HFF-Myc (cell line): ENCODE data around the gene TNFRSF1B.

Experiments
- DNase-seq: peaks from one replicate; pipeline ENCODE4 v3.0.0-alpha.2; 2011; ENCODE audit warnings: low read depth; ENCODE audit errors: extremely low read depth
- H3K4me3 ChIP-seq: replicated peaks from 2 replicates; pipeline ENCODE4 v1.5.1; 2011; ENCODE audit warnings: low read depth, mild to moderate bottlenecking, control low read depth, low read length
- TF ChIP-seq, protein P1 (sequence below): IDR thresholded peaks from 2 replicates; pipeline ENCODE4 v1.5.1; 2012; ENCODE audit warnings: mild to moderate bottlenecking, low read depth, low read length, control low read depth; ENCODE audit errors: missing control alignments

TNFRSF1B gene

DNA sequence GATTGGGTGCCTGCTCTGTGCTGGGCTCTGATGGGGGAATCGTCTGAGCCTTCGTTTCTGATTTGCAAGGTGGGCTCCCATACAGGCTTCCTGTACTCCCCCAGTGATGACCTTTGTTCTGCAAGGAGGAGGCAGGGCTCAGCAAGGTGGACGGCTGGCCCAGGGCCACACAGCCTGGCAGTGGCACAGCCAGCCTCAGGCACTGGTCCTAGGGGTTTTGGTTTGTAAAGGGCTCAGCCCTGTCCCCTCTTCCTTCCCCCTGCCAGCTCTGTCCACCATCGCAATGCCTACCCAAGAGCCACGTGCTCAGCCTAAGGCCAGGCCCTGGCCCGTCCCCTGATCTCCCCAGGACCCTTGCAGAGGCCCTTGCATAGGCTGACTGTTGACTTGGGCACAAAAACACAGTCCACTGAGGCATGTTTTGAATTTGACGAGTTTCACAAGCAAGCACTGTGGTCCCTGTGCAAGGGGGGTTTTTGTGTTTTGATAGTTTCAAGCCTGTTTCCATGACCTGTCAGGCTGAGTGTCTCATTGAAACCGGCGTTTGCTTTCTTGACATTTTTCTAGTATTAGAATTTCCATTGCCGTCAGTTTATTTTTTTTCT, 39.5 kb upstream of the TNFRSF1B start:
- DNase-seq, result no peak
- TF ChIP-seq, protein P1, sequence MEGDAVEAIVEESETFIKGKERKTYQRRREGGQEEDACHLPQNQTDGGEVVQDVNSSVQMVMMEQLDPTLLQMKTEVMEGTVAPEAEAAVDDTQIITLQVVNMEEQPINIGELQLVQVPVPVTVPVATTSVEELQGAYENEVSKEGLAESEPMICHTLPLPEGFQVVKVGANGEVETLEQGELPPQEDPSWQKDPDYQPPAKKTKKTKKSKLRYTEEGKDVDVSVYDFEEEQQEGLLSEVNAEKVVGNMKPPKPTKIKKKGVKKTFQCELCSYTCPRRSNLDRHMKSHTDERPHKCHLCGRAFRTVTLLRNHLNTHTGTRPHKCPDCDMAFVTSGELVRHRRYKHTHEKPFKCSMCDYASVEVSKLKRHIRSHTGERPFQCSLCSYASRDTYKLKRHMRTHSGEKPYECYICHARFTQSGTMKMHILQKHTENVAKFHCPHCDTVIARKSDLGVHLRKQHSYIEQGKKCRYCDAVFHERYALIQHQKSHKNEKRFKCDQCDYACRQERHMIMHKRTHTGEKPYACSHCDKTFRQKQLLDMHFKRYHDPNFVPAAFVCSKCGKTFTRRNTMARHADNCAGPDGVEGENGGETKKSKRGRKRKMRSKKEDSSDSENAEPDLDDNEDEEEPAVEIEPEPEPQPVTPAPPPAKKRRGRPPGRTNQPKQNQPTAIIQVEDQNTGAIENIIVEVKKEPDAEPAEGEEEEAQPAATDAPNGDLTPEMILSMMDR, result no peak

GRCh38 chr1:12128120-12128519, 38.7 kb upstream of the TNFRSF1B start:
- H3K4me3 ChIP-seq, result no peak overlapping the region
- TF ChIP-seq, protein P1, result no peak
- DNase-seq, result no peak

More for the DNA sequence above, 39.5 kb upstream of the TNFRSF1B start:
- H3K4me3 ChIP-seq, result no peak overlapping the region

- TF ChIP-seq, protein P1, result no peak
- DNase-seq, result no peak
- no peak overlapping the region for H3K4me3 ChIP-seq
Measured at GRCh38 chr1:12129624-12130023, 37.2 kb upstream of the TNFRSF1B start.

- DNase-seq, result no peak
- no peak overlapping the region for H3K4me3 ChIP-seq
- TF ChIP-seq, protein P1, result no peak
Measured at GRCh38 chr1:12130466-12131130, 36.2 kb upstream of the TNFRSF1B start.

DNA sequence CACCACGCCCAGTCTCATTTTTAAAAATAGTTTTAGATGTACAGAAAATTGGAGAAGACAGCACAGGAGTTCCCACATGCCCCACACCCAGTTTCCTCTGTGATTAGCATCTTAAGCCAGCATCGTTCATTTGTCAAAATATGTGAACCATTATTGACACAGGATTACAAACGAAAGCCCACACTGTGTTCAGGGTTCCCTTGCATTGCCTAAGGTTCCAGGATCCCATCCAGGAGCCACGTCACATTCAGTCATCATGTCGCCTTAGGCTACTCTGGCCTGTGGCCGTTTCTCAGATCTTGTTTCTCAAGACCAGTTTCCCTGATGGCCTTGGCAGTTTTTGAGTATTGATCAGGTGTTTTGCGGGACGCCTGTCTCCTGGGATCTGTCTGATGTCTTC, 34.7 kb upstream of the TNFRSF1B start:
- H3K4me3 ChIP-seq, result no peak overlapping the region
- DNase-seq, result no peak
- TF ChIP-seq, protein P1, result no peak

DNA sequence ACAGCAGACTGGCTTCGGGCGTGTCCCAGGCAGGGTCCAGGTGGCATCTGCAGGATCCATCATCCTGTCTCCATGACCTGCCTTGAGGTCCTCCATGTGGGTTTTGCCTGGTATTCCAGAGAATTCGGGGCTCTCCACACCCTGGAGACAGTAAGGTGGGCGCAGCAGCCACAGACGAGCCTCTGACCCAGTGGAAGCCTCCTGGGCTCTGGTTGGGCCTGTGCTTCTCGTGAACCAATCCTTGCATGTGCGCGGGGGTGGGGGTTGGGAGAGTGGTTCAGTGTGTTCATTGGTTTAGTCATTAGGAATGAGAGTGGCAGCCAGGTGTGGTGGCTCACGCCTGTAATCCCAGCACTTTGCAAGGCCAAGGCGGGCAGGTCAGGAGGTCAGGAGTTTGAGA, 32.1 kb upstream of the TNFRSF1B start:
- no peak for DNase-seq
- TF ChIP-seq, protein P1, result no peak

GRCh38 chr1:12135612-12136011, 31.2 kb upstream of the TNFRSF1B start:
- DNase-seq, result no peak
- TF ChIP-seq, protein P1, result no peak
- no peak overlapping the region for H3K4me3 ChIP-seq

More for the DNA sequence above, 32.1 kb upstream of the TNFRSF1B start:
- H3K4me3 ChIP-seq, result no peak overlapping the region
